ENCODE results near the gene HSF4. TPM values are rescaled to one million over a fixed set of nuclear protein-coding genes. Genes with fewer than 3 reads are reported as not detected.
A peak's percentile ranks its signal among the peaks of the same experiment; 100 is the strongest.

Gene HSF4
- polyA plus RNA-seq, 1 donor, result 8.2 TPM

- peak; percentile 54 to 68 for DNase-seq
- peak overlapping the region; percentile 73 for H3K27ac ChIP-seq (ENCODE audit: low read length)
- H3K4me1 ChIP-seq (ENCODE audit: control insufficient read depth, insufficient read depth, low read length), result peaks cover 6% of the 10 kb centered on the region
- peaks cover 55% of the 10 kb centered on the region for H3K27me3 ChIP-seq (ENCODE audit: control insufficient read depth, insufficient read depth, low read length)
- H3K4me3 ChIP-seq (ENCODE audit: low read length), result peak overlapping the region; percentile 38
- H3K9me3 ChIP-seq (ENCODE audit: control insufficient read depth, low read depth, low read length), result peaks cover 12% of the 10 kb centered on the region
- peaks cover 26% of the 10 kb centered on the region for H3K36me3 ChIP-seq (ENCODE audit: control insufficient read depth, insufficient read depth, low read length)
- WGBS (ENCODE audit: insufficient coverage, low lambda C conversion rate), result no CpG with 5 or more reads among the region's 94 CpGs
These were observed 14.3 kb upstream of the HSF4 start for GRCh38 chr16:67150047-67150832.

GRCh38 chr16:67150833-67151396 lies 13.6 kb upstream of the HSF4 start, which contains the start of gene B3GNT9:
Gene B3GNT9 (minus strand): TSS chr16:67150998. CDS start chr16:67150485, 513 bp downstream.
- WGBS (ENCODE audit: insufficient coverage, low lambda C conversion rate), result no CpG with 5 or more reads among the region's 34 CpGs
- H3K4me1 ChIP-seq (ENCODE audit: control insufficient read depth, insufficient read depth, low read length), result peaks cover 11% of the 10 kb centered on the region
- H3K27me3 ChIP-seq (ENCODE audit: control insufficient read depth, insufficient read depth, low read length), result peaks cover 61% of the 10 kb centered on the region
- peak in 1 of 2 donors; percentile 74 for DNase-seq
- H3K27ac ChIP-seq (ENCODE audit: low read length), result peak within 1 kb of the TSS; percentile 73
- H3K4me3 ChIP-seq (ENCODE audit: low read length), result peak within 1 kb of the TSS; percentile 38
- peaks cover 12% of the 10 kb centered on the region for H3K9me3 ChIP-seq (ENCODE audit: control insufficient read depth, low read depth, low read length)
- H3K36me3 ChIP-seq (ENCODE audit: control insufficient read depth, insufficient read depth, low read length), result peaks cover 19% of the 10 kb centered on the region

- H3K36me3 ChIP-seq (ENCODE audit: control insufficient read depth, insufficient read depth, low read length), result peaks cover 13% of the 10 kb centered on the region
- no peak overlapping the region for H3K4me3 ChIP-seq (ENCODE audit: low read length)
- H3K4me1 ChIP-seq (ENCODE audit: control insufficient read depth, insufficient read depth, low read length), result peaks cover 15% of the 10 kb centered on the region
- no peak overlapping the region for H3K27ac ChIP-seq (ENCODE audit: low read length)
- 20% methylated on average over 1 of the region's 8 CpGs for WGBS (ENCODE audit: insufficient coverage, low lambda C conversion rate)
- H3K27me3 ChIP-seq (ENCODE audit: control insufficient read depth, insufficient read depth, low read length), result peaks cover 67% of the 10 kb centered on the region
- H3K9me3 ChIP-seq (ENCODE audit: control insufficient read depth, low read depth, low read length), result peaks cover 12% of the 10 kb centered on the region
- no peak for DNase-seq
These were observed 13.0 kb upstream of the HSF4 start for GRCh38 chr16:67151431-67152097.

- Histone ChIP-seq H3K4me1 (ENCODE audit: control insufficient read depth, insufficient read depth, low read length) (peaks cover 23% of the 10 kb centered on the region), H3K36me3 (ENCODE audit: control insufficient read depth, insufficient read depth, low read length) (no peaks in the 10 kb centered on the region), H3K27ac (ENCODE audit: low read length) (no peak overlapping the region), H3K27me3 (ENCODE audit: control insufficient read depth, insufficient read depth, low read length) (peaks cover 80% of the 10 kb centered on the region), H3K9me3 (ENCODE audit: control insufficient read depth, low read depth, low read length) (peaks cover 5% of the 10 kb centered on the region), H3K4me3 (ENCODE audit: low read length) (no peak overlapping the region)
- no peak for DNase-seq
- WGBS (ENCODE audit: insufficient coverage, low lambda C conversion rate), result no CpG with 5 or more reads among the region's 61 CpGs
These were observed 9.8 kb upstream of the HSF4 start for GRCh38 chr16:67154578-67155294.

GRCh38 chr16:67155295-67156142 lies 9.0 kb upstream of the HSF4 start:
- H3K4me3 ChIP-seq (ENCODE audit: low read length), result no peak overlapping the region
- peaks cover 79% of the 10 kb centered on the region for H3K27me3 ChIP-seq (ENCODE audit: control insufficient read depth, insufficient read depth, low read length)
- no CpG with 5 or more reads among the region's 74 CpGs for WGBS (ENCODE audit: insufficient coverage, low lambda C conversion rate)
- no peaks in the 10 kb centered on the region for H3K36me3 ChIP-seq (ENCODE audit: control insufficient read depth, insufficient read depth, low read length)
- DNase-seq, result peak; percentile 71 to 73
- peaks cover 4% of the 10 kb centered on the region for H3K9me3 ChIP-seq (ENCODE audit: control insufficient read depth, low read depth, low read length)
- peaks cover 23% of the 10 kb centered on the region for H3K4me1 ChIP-seq (ENCODE audit: control insufficient read depth, insufficient read depth, low read length)
- H3K27ac ChIP-seq (ENCODE audit: low read length), result no peak overlapping the region

GRCh38 chr16:67156143-67156844 lies 8.3 kb upstream of the HSF4 start:
- peak in 1 of 2 donors; percentile 40 for DNase-seq
- peaks cover 78% of the 10 kb centered on the region for H3K27me3 ChIP-seq (ENCODE audit: control insufficient read depth, insufficient read depth, low read length)

GRCh38 chr16:67157106-67157748 lies 7.3 kb upstream of the HSF4 start:
- peaks cover 7% of the 10 kb centered on the region for H3K9me3 ChIP-seq (ENCODE audit: control insufficient read depth, low read depth, low read length)
- no peak overlapping the region for H3K27ac ChIP-seq (ENCODE audit: low read length)
- peaks cover 29% of the 10 kb centered on the region for H3K4me1 ChIP-seq (ENCODE audit: control insufficient read depth, insufficient read depth, low read length)
- H3K36me3 ChIP-seq (ENCODE audit: control insufficient read depth, insufficient read depth, low read length), result no peaks in the 10 kb centered on the region
- no peak overlapping the region for H3K4me3 ChIP-seq (ENCODE audit: low read length)
- DNase-seq, result no peak
- peaks cover 79% of the 10 kb centered on the region for H3K27me3 ChIP-seq (ENCODE audit: control insufficient read depth, insufficient read depth, low read length)
- no CpG with 5 or more reads among the region's 7 CpGs for WGBS (ENCODE audit: insufficient coverage, low lambda C conversion rate)

More at GRCh38 chr16:67156143-67156844, 8.3 kb upstream of the HSF4 start:
- peaks cover 23% of the 10 kb centered on the region for H3K4me1 ChIP-seq (ENCODE audit: control insufficient read depth, insufficient read depth, low read length)
- H3K9me3 ChIP-seq (ENCODE audit: control insufficient read depth, low read depth, low read length), result peaks cover 4% of the 10 kb centered on the region
- 0% methylated on average over 3 of the region's 15 CpGs for WGBS (ENCODE audit: insufficient coverage, low lambda C conversion rate)
- no peaks in the 10 kb centered on the region for H3K36me3 ChIP-seq (ENCODE audit: control insufficient read depth, insufficient read depth, low read length)
- H3K27ac ChIP-seq (ENCODE audit: low read length), result no peak overlapping the region
- H3K4me3 ChIP-seq (ENCODE audit: low read length), result no peak overlapping the region

- Histone ChIP-seq H3K27me3 (ENCODE audit: control insufficient read depth, insufficient read depth, low read length) (peaks cover 81% of the 10 kb centered on the region), H3K9me3 (ENCODE audit: control insufficient read depth, low read depth, low read length) (peaks cover 12% of the 10 kb centered on the region), H3K36me3 (ENCODE audit: control insufficient read depth, insufficient read depth, low read length) (no peaks in the 10 kb centered on the region), H3K4me3 (ENCODE audit: low read length) (no peak overlapping the region), H3K27ac (ENCODE audit: low read length) (no peak overlapping the region), H3K4me1 (ENCODE audit: control insufficient read depth, insufficient read depth, low read length) (peaks cover 34% of the 10 kb centered on the region)
- no peak for DNase-seq
- WGBS (ENCODE audit: insufficient coverage, low lambda C conversion rate), result no CpG with 5 or more reads among the region's 7 CpGs
These were observed 6.5 kb upstream of the HSF4 start for GRCh38 chr16:67157892-67158635.
